Ramos (cell line): Measurements from ENCODE around the gene FAM72A.
"Not testable (repeated sequence)": the region's sequence is repeated elsewhere in the genome, so short reads cannot be mapped to it uniquely, and the experiment has no call there.

Source experiments
- in situ Hi-C: fragments of 300-500 bp; cut with MboI; formaldehyde crosslinking; loops from one replicate; pipeline ENCODE4 v1.14.3; 2022; ENCODE audit warnings: low sequenced_read_pairs; ENCODE audit not compliant: unreplicated experiment

FAM72A gene

GRCh38 chr1:206218285-206218684 lies 15.6 kb upstream of the FAM72A start:
- in situ Hi-C loops: not testable (repeated sequence)

- in situ Hi-C loops: not testable (repeated sequence)
Measured at GRCh38 chr1:206215600-206216392, 13.2 kb upstream of the FAM72A start.

- in situ Hi-C loops: not testable (repeated sequence)
Measured at GRCh38 chr1:206210802-206211201, 8.2 kb upstream of the FAM72A start.

- in situ Hi-C loops: not testable (repeated sequence)
Measured at GRCh38 chr1:206205569-206205968, 2.9 kb upstream of the FAM72A start.

- in situ Hi-C loops: not testable (repeated sequence)
Measured at GRCh38 chr1:206204871-206205270, 2.2 kb upstream of the FAM72A start.

- in situ Hi-C loops: not testable (repeated sequence)
Measured at GRCh38 chr1:206204159-206204511, 1.5 kb upstream of the FAM72A start.

GRCh38 chr1:206203364-206204158 lies 922 bp upstream of the FAM72A start, which contains the start of gene SRGAP2:
Gene SRGAP2 (plus strand): TSS chr1:206203541. CDS start chr1:206205971, 2,430 bp downstream.
- in situ Hi-C loops: not testable (repeated sequence)

GRCh38 chr1:206196748-206197424 lies 5.8 kb downstream of the FAM72A start:
- in situ Hi-C loops: not testable (repeated sequence)

- in situ Hi-C loops: not testable (repeated sequence)
Measured at GRCh38 chr1:206195182-206195581, 7.5 kb downstream of the FAM72A start.

GRCh38 chr1:206186826-206187225 lies 15.8 kb downstream of the FAM72A start:
- in situ Hi-C loops: not testable (repeated sequence)

GRCh38 chr1:206185778-206186177 lies 16.9 kb downstream of the FAM72A start:
- in situ Hi-C loops: not testable (repeated sequence)

- in situ Hi-C loops: not testable (repeated sequence)
Measured at GRCh38 chr1:206183788-206184187, 18.9 kb downstream of the FAM72A start.

- in situ Hi-C loops: not testable (repeated sequence)
Measured at GRCh38 chr1:206182368-206183317, 20.0 kb downstream of the FAM72A start.

GRCh38 chr1:206179666-206180065 lies 23.0 kb downstream of the FAM72A start:
- in situ Hi-C loops: not testable (repeated sequence)

- in situ Hi-C loops: not testable (repeated sequence)
Measured at GRCh38 chr1:206178061-206178989, 24.3 kb downstream of the FAM72A start.

GRCh38 chr1:206176114-206176502 lies 26.5 kb downstream of the FAM72A start:
- in situ Hi-C loops: not testable (repeated sequence)

GRCh38 chr1:206175459-206176113 lies 27.1 kb downstream of the FAM72A start:
- in situ Hi-C loops: not testable (repeated sequence)
